ENCODE measurements around the gene LANCL2. TPM values are rescaled to one million over a fixed set of nuclear protein-coding genes. Genes with fewer than 3 reads are reported as not detected.

LANCL2 gene
- total RNA-seq, 1 experiment from 2014 or later = 10.0 TPM

GRCh38 chr7:55425141-55425752, 60.1 kb downstream of the LANCL2 start:
- intact Hi-C loops (cut with micrococcal nuclease) = no loop called here
- no peaks in the 10 kb centered on the region for H3K9me3 ChIP-seq (ENCODE audit: control insufficient read depth in 1 of 2, insufficient read depth in 1 of 2, low read depth in 1 of 2, low read length in 2 of 2)
- no peaks in the 10 kb centered on the region for H4K20me1 ChIP-seq (ENCODE audit: insufficient read depth)
- TF ChIP-seq ELF1 (IDR thresholded peaks at IDR 0.05; ENCODE audit: borderline replicate concordance, low read depth) = no peak
- CTCF ChIA-PET = no interaction called here
- H3K79me2 ChIP-seq (ENCODE audit: insufficient read depth, low read length) = no peaks in the 10 kb centered on the region
- no peaks in the 10 kb centered on the region for H3K4me1 ChIP-seq (ENCODE audit: control insufficient read depth in 1 of 2, insufficient read depth in 2 of 2, low read length in 2 of 2)
- POLR2A ChIA-PET = no interaction called here
- no peaks in the 10 kb centered on the region for H3K36me3 ChIP-seq (ENCODE audit: control insufficient read depth in 1 of 2, insufficient read depth in 2 of 2, low read length in 2 of 2)
- no peak for ATAC-seq
- RAD21 ChIA-PET (ENCODE audit: low non-redundant PET in 1 of 2, low total read pairs in 2 of 2, uncharacterized antibody in 2 of 2, unreplicated experiment in 2 of 2) = interaction anchor here in 1 of 2 experiments (0.6 kb wide), 1 partner anchor 10 kb away, joined by 5 read pairs; no protein-coding TSS in a partner anchor
- no peaks in the 10 kb centered on the region for H3K27me3 ChIP-seq (ENCODE audit: insufficient read depth, low read length)
- no peak overlapping the region for H3K4me2 ChIP-seq (ENCODE audit: low read length)
- no peak overlapping the region for H3K4me3 ChIP-seq (replicated peaks in 1 of 2; ENCODE audit: low read depth in 1 of 2, low read length in 2 of 2)
- no TSS peak for BruUV-seq (replicated peaks)
- H3K9me2 ChIP-seq (ENCODE audit: insufficient read depth) = no peaks in the 10 kb centered on the region
- no peak overlapping the region for H2AFZ ChIP-seq (ENCODE audit: low read depth, low read length, poor library complexity, severe bottlenecking)
- H3K9ac ChIP-seq (ENCODE audit: low read length) = no peak overlapping the region
- H3K27ac ChIP-seq (ENCODE audit: low read depth, low read length) = no peak overlapping the region
- DNase-seq (ENCODE audit: low read depth, low spot score) = no peak

GRCh38 chr7:55426676-55427075, 61.5 kb downstream of the LANCL2 start:
- POLR2A ChIA-PET = no interaction called here
- no peak overlapping the region for H3K27ac ChIP-seq (ENCODE audit: low read depth, low read length)
- H3K36me3 ChIP-seq (ENCODE audit: control insufficient read depth in 1 of 2, insufficient read depth in 2 of 2, low read length in 2 of 2) = no peaks in the 10 kb centered on the region
- no peaks in the 10 kb centered on the region for H3K4me1 ChIP-seq (ENCODE audit: control insufficient read depth in 1 of 2, insufficient read depth in 2 of 2, low read length in 2 of 2)
- no peaks in the 10 kb centered on the region for H4K20me1 ChIP-seq (ENCODE audit: insufficient read depth)
- no peak overlapping the region for H2AFZ ChIP-seq (ENCODE audit: low read depth, low read length, poor library complexity, severe bottlenecking)
- no TSS peak for BruUV-seq (replicated peaks)
- TF ChIP-seq YY1 (IDR thresholded peaks at IDR 0.05; ENCODE audit: extremely low read depth, insufficient replicate concordance, low read depth, low read length) (no peak), ZFX (IDR thresholded peaks at IDR 0.05) (no peak), CBX3 (IDR thresholded peaks at IDR 0.05; ENCODE audit: low read depth) (no peak), SRF (IDR thresholded peaks at IDR 0.05; ENCODE audit: low read depth) (no peak), EZH2phosphoT487 (IDR thresholded peaks at IDR 0.05; ENCODE audit: borderline replicate concordance) (no peak), ZNF274 (IDR thresholded peaks at IDR 0.05; ENCODE audit: low read depth, low read length) (no peak), ATF3 (IDR thresholded peaks at IDR 0.05) (no peak)
- H3K9me2 ChIP-seq (ENCODE audit: insufficient read depth) = no peaks in the 10 kb centered on the region
- no peak for DNase-seq (ENCODE audit: low read depth, low spot score)
- no peaks in the 10 kb centered on the region for H3K9me3 ChIP-seq (ENCODE audit: control insufficient read depth in 1 of 2, insufficient read depth in 1 of 2, low read depth in 1 of 2, low read length in 2 of 2)
- CTCF ChIA-PET = no interaction called here
- no peaks in the 10 kb centered on the region for H3K27me3 ChIP-seq (ENCODE audit: insufficient read depth, low read length)
- ATAC-seq = no peak
- H3K9ac ChIP-seq (ENCODE audit: low read length) = no peak overlapping the region
- no peaks in the 10 kb centered on the region for H3K79me2 ChIP-seq (ENCODE audit: insufficient read depth, low read length)
- RAD21 ChIA-PET (ENCODE audit: low non-redundant PET in 1 of 2, low total read pairs in 2 of 2, uncharacterized antibody in 2 of 2, unreplicated experiment in 2 of 2) = no interaction called here
- H3K4me2 ChIP-seq (ENCODE audit: low read length) = no peak overlapping the region
- no peak overlapping the region for H3K4me3 ChIP-seq (replicated peaks in 1 of 2; ENCODE audit: low read depth in 1 of 2, low read length in 2 of 2)
- intact Hi-C loops (cut with micrococcal nuclease) = no loop called here

Measured in HCT116 (cell line).